ENCODE measurements around the gene METTL16.

Gene METTL16

GRCh38 chr17:2380226-2380922, 131.3 kb downstream of the METTL16 start:
- DNase-seq (ENCODE audit: low read depth, low spot score) = no peak

GRCh38 chr17:2379489-2380225, 132.0 kb downstream of the METTL16 start:
- no peak for DNase-seq (ENCODE audit: low read depth, low spot score)

- no peak for DNase-seq (ENCODE audit: low read depth, low spot score)
Observed at GRCh38 chr17:2378905-2379304, 132.8 kb downstream of the METTL16 start.

- DNase-seq (ENCODE audit: low read depth, low spot score) = no peak
Observed at GRCh38 chr17:2377659-2378058, 134.0 kb downstream of the METTL16 start.

GRCh38 chr17:2376107-2376506, 135.6 kb downstream of the METTL16 start:
- no peak for DNase-seq (ENCODE audit: low read depth, low spot score)

- no peak for DNase-seq (ENCODE audit: low read depth, low spot score)
Observed at GRCh38 chr17:2375406-2375805, 136.3 kb downstream of the METTL16 start.

- DNase-seq (ENCODE audit: low read depth, low spot score) = no peak
Observed at GRCh38 chr17:2374549-2375285, 137.0 kb downstream of the METTL16 start.

GRCh38 chr17:2373179-2373578, 138.5 kb downstream of the METTL16 start:
- no peak for DNase-seq (ENCODE audit: low read depth, low spot score)

- DNase-seq (ENCODE audit: low read depth, low spot score) = no peak
Observed at GRCh38 chr17:2372681-2373080, 139.0 kb downstream of the METTL16 start.

- no peak for DNase-seq (ENCODE audit: low read depth, low spot score)
Observed at GRCh38 chr17:2372180-2372579, 139.5 kb downstream of the METTL16 start.

- no peak for DNase-seq (ENCODE audit: low read depth, low spot score)
Observed at GRCh38 chr17:2371183-2372130, 140.2 kb downstream of the METTL16 start.

GRCh38 chr17:2370211-2370589, 141.5 kb downstream of the METTL16 start:
- no peak for DNase-seq (ENCODE audit: low read depth, low spot score)

- no peak for DNase-seq (ENCODE audit: low read depth, low spot score)
Observed at GRCh38 chr17:2369551-2370210, 142.0 kb downstream of the METTL16 start.

- DNase-seq (ENCODE audit: low read depth, low spot score) = no peak
Observed at GRCh38 chr17:2369039-2369438, 142.6 kb downstream of the METTL16 start.

- DNase-seq (ENCODE audit: low read depth, low spot score) = no peak
Observed at GRCh38 chr17:2368359-2368758, 143.3 kb downstream of the METTL16 start.

GRCh38 chr17:2366747-2367494, 144.8 kb downstream of the METTL16 start:
- no peak for DNase-seq (ENCODE audit: low read depth, low spot score)
